HG03196 (cell line): ENCODE data around the gene DUSP11.
"Not testable (repeated sequence)": the region's sequence is repeated elsewhere in the genome, so short reads cannot be mapped to it uniquely, and the experiment has no call there.

Experiments used
- ATAC-seq: cut with Tn5 transposase; IDR thresholded peaks from one replicate; pipeline ENCODE4 v1.9.1; 2021; ENCODE audit not compliant: unreplicated experiment

DUSP11 gene

GRCh38 chr2:73718851-73719621 is 60.9 kb downstream of the DUSP11 start:
- ATAC-seq, result no peak

GRCh38 chr2:73718421-73718820 is 61.5 kb downstream of the DUSP11 start:
- no peak for ATAC-seq

GRCh38 chr2:73717695-73718094 is 62.2 kb downstream of the DUSP11 start:
- not testable (repeated sequence) for ATAC-seq

GRCh38 chr2:73717251-73717606 is 62.7 kb downstream of the DUSP11 start:
- no peak for ATAC-seq

GRCh38 chr2:73716543-73717250 is 63.2 kb downstream of the DUSP11 start:
- no peak for ATAC-seq

- no peak for ATAC-seq
These were observed 65.8 kb downstream of the DUSP11 start for GRCh38 chr2:73714091-73714490.
